HepG2 (cell line): ENCODE measurements around the gene HNRNPA1. TPM values are rescaled to one million over a fixed set of nuclear protein-coding genes. Genes with fewer than 3 reads are reported as not detected.

ENCODE experiments used
- ADNP ChIP-seq: sonication (generic); formaldehyde crosslinking; IDR thresholded peaks from 2 replicates; pipeline ENCODE4 v1.4.0; 2020; ENCODE audit warnings: missing genetic modification reagents
- ATRX ChIP-seq: sonication (generic); formaldehyde crosslinking; IDR thresholded peaks from 2 replicates; pipeline ENCODE4 v1.4.0; 2020; ENCODE audit warnings: missing genetic modification reagents, borderline replicate concordance
- CBX2 ChIP-seq, 2 experiments: fragments of 200-600 bp in 1 of 2; sonication (generic); formaldehyde crosslinking in 1 of 2; IDR thresholded peaks; 2 replicates each; pipeline versions ENCODE4 v1.7.0 to v1.8.1; 2018 to 2022; ENCODE audit warnings: low read depth in 2 of 2, low read length in 1 of 2, mild to moderate bottlenecking in 1 of 2, missing genetic modification reagents in 1 of 2
- HMGXB3 ChIP-seq: sonication (generic); formaldehyde crosslinking; IDR thresholded peaks from 2 replicates; pipeline ENCODE4 v1.4.0; 2020; ENCODE audit warnings: missing genetic modification reagents, borderline replicate concordance
- KAT8 ChIP-seq: IDR thresholded peaks from 2 replicates; pipeline ENCODE4 v1.6.1; 2016; ENCODE audit warnings: missing genetic modification reagents, missing compliant biosample characterization
- KMT2B ChIP-seq: IDR thresholded peaks from 2 replicates; pipeline ENCODE4 v1.6.1; 2016; ENCODE audit warnings: missing genetic modification reagents, missing compliant biosample characterization
- MAFK ChIP-seq, 2 experiments: IDR thresholded peaks in 1 of 2; conservative IDR thresholded peaks in 1 of 2; 2 replicates each; pipeline ENCODE4 v1.6.1; 2011; ENCODE audit warnings: improper control_type of control experiment in 2 of 2, low read length in 2 of 2
- MTA1 ChIP-seq: sonication (generic); formaldehyde crosslinking; IDR thresholded peaks from 2 replicates; pipeline ENCODE4 v1.4.0; 2020; ENCODE audit warnings: missing genetic modification reagents, mild to moderate bottlenecking, borderline replicate concordance
- NCOR1 ChIP-seq: fragments of 200-600 bp; sonication (generic); IDR thresholded peaks from 2 replicates; pipeline ENCODE4 v1.7.0; 2017; ENCODE audit warnings: antibody characterized with exemption, low read length, borderline replicate concordance
- ONECUT2 ChIP-seq: sonication (generic); formaldehyde crosslinking; IDR thresholded peaks from 2 replicates; pipeline ENCODE4 v1.4.0; 2020; ENCODE audit warnings: missing genetic modification reagents
- PHF5A ChIP-seq: IDR thresholded peaks from one replicate; pipeline ENCODE4 v1.6.1; 2018; ENCODE audit warnings: low read depth, missing genetic modification reagents; ENCODE audit not compliant: unreplicated experiment
- SATB2 ChIP-seq: sonication (generic); formaldehyde crosslinking; IDR thresholded peaks from 2 replicates; pipeline ENCODE4 v1.5.0; 2020; ENCODE audit warnings: missing genetic modification reagents
- SMYD3 ChIP-seq: sonication (generic); formaldehyde crosslinking; IDR thresholded peaks from 2 replicates; pipeline ENCODE4 v1.8.1; 2023; ENCODE audit warnings: mild to moderate bottlenecking, missing genetic modification reagents
- SNAI1 ChIP-seq: sonication (generic); formaldehyde crosslinking; IDR thresholded peaks from 2 replicates; pipeline ENCODE4 v1.5.0; 2020; ENCODE audit warnings: mild to moderate bottlenecking, missing genetic modification reagents, borderline replicate concordance
- ZBTB25 ChIP-seq: IDR thresholded peaks from 2 replicates; pipeline ENCODE4 v1.6.1; 2018; ENCODE audit warnings: missing genetic modification reagents
- ZBTB7A ChIP-seq: sonication (generic); formaldehyde crosslinking; IDR thresholded peaks from 2 replicates; pipeline ENCODE4 v1.8.0; 2022; ENCODE audit warnings: mild to moderate bottlenecking, missing genetic modification reagents
- ZNF263 ChIP-seq: sonication (generic); formaldehyde crosslinking; IDR thresholded peaks from 2 replicates; pipeline ENCODE4 v1.4.0; 2020; ENCODE audit warnings: missing genetic modification reagents
- ZNF34 ChIP-seq: sonication (generic); formaldehyde crosslinking; IDR thresholded peaks from 2 replicates; pipeline ENCODE4 v1.4.0; 2020; ENCODE audit warnings: mild to moderate bottlenecking, missing genetic modification reagents, borderline replicate concordance
- ZNF530 ChIP-seq: sonication (generic); formaldehyde crosslinking; IDR thresholded peaks from 2 replicates; pipeline ENCODE4 v1.5.0; 2020; ENCODE audit warnings: low read depth, mild to moderate bottlenecking, missing genetic modification reagents
- ZNF569 ChIP-seq: sonication (generic); formaldehyde crosslinking; IDR thresholded peaks from 2 replicates; pipeline ENCODE4 v1.5.0; 2020; ENCODE audit warnings: mild to moderate bottlenecking, missing genetic modification reagents, moderate library complexity, borderline replicate concordance
- ZNF678 ChIP-seq: sonication (generic); formaldehyde crosslinking; IDR thresholded peaks from 2 replicates; pipeline ENCODE4 v1.4.0; 2020; ENCODE audit warnings: mild to moderate bottlenecking, missing genetic modification reagents
- ZNF761 ChIP-seq: sonication (generic); formaldehyde crosslinking; conservative IDR thresholded peaks from 2 replicates; pipeline ENCODE4 v1.4.0; 2020; ENCODE audit warnings: mild to moderate bottlenecking, missing genetic modification reagents
- ZNF766 ChIP-seq: sonication (generic); formaldehyde crosslinking; IDR thresholded peaks from 2 replicates; pipeline ENCODE4 v1.5.0; 2020; ENCODE audit warnings: missing genetic modification reagents, borderline replicate concordance
- ZNF775 ChIP-seq: sonication (generic); formaldehyde crosslinking; IDR thresholded peaks from 2 replicates; pipeline ENCODE4 v1.4.0; 2020; ENCODE audit warnings: missing genetic modification reagents, mild to moderate bottlenecking, moderate library complexity, borderline replicate concordance
- ZNF790 ChIP-seq: sonication (generic); formaldehyde crosslinking; IDR thresholded peaks from 2 replicates; pipeline ENCODE4 v1.8.0; 2022; ENCODE audit warnings: missing genetic modification reagents, mild to moderate bottlenecking, borderline replicate concordance
- polyA plus RNA-seq, 8 experiments: library from polyadenylated mRNA; depleted of rRNA in 3 of 8; stranded (reverse) in 7 of 8; unstranded in 1 of 8; fragments of >200 nt; fragmentation: Illumina TruSeq in 4 of 8; extraction: Trizol in 4 of 8; gene quantifications; 2 replicates each; pipeline versions ENCODE4 v1.2.1 to v1.2.3, GENCODE V29; 2011 to 2016; ENCODE audit warnings: low read depth in 4 of 8, missing spikeins in 1 of 8, mixed read lengths in 1 of 8; ENCODE audit not compliant: insufficient read depth in 1 of 8
- total RNA-seq, 5 experiments: library from RNA; depleted of rRNA; stranded (reverse); fragments of >200 nt; fragmentation: Illumina TruSeq; extraction: Trizol; gene quantifications; 2 replicates each; pipeline ENCODE4 v1.2.3, GENCODE V29; 2016; ENCODE audit warnings: low read depth in 1 of 5

The HNRNPA1 gene
- total and polyA plus RNA-seq, 2 of the 13 experiments (the other 11 are each of a cell fraction or from before 2014, with no cell fraction given), result 535 to 1,820 TPM

- TF ChIP-seq KAT8 (CRISPR knock-in tag) (no peak), ZBTB25 (CRISPR knock-in tag) (0 out of 2 replicates have a peak, but pooled peaks have one; percentile 55), SMYD3 (CRISPR knock-in tag) (no peak), SATB2 (no peak), ZNF263 (CRISPR knock-in tag) (peak; percentile 41; the same call in 1 of the 2 replicates), MTA1 (CRISPR knock-in tag) (peak; percentile 55; the same call in 1 of the 2 replicates), ZBTB7A (CRISPR knock-in tag) (no peak), ATRX (CRISPR knock-in tag) (no peak), ZNF761 (CRISPR knock-in tag) (no peak), KMT2B (peak; percentile 63; the same call in 1 of the 2 replicates), CBX2 (IDR thresholded peaks at IDR 0.05; ENCODE audit: low read depth, low read length) (no peak), CBX2 (CRISPR knock-in tag; IDR thresholded peaks at IDR 0.05; ENCODE audit: low read depth) (no peak), ZNF790 (CRISPR knock-in tag) (no peak), ONECUT2 (CRISPR knock-in tag) (no peak), ADNP (no peak), ZNF569 (no peak), ZNF34 (CRISPR knock-in tag) (no peak; the same call in 1 of the 2 replicates), ZNF530 (CRISPR knock-in tag) (no peak), ZNF766 (CRISPR knock-in tag) (no peak), ZNF775 (CRISPR knock-in tag) (no peak), ZNF678 (CRISPR knock-in tag) (no peak), PHF5A (peak; percentile 43), HMGXB3 (CRISPR knock-in tag) (no peak), SNAI1 (no peak), NCOR1 (peak; percentile 85; the same call in 1 of the 2 replicates), MAFK (conservative IDR thresholded peaks at IDR 0.05 in 1 of 2, IDR thresholded peaks at IDR 0.05 in 1 of 2; ENCODE audit: low read length in 2 of 2) (no peak)
Measured at GRCh38 chr12:54294152-54294952, 13.8 kb downstream of the HNRNPA1 start (continued).
